ENCODE data around the gene MBNL1.

MBNL1 gene

DNA sequence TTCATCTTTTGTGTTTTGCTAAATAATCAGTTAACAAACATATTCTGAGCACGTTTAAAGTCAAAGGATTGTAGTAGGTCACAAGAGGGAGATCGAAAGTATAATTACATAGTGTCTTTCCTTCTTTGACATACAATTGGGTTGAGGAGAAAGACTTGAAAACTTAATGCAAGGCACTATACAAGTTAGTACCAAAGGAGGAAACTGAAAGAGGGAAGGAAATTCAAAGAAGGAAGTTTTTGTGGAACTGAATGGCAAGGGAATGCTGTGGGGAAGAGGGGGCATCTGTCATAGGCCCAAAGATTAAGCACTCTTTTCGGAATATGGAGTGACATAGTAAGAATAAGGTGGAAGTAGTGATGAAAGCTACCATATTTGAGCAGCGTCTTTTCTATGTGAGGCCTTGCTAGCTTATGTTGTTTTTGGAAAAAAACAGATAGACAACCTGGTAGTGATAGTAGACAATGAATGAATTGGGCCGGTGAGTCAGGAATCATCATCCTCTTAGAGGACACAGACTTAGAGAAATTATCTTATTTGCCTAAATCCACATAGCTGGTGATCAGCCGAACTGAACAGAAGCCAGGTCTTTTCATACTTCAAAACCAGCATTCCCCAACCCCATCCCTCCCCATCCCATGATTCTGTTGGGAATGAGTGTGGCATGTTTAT, 10.2 kb downstream of the MBNL1 start:
- no peak for DNase-seq

- no peak for DNase-seq
Observed at GRCh38 chr3:152279479-152279878, 10.8 kb downstream of the MBNL1 start.

- DNase-seq = no peak
Observed at GRCh38 chr3:152280539-152280938, 11.8 kb downstream of the MBNL1 start.

DNA sequence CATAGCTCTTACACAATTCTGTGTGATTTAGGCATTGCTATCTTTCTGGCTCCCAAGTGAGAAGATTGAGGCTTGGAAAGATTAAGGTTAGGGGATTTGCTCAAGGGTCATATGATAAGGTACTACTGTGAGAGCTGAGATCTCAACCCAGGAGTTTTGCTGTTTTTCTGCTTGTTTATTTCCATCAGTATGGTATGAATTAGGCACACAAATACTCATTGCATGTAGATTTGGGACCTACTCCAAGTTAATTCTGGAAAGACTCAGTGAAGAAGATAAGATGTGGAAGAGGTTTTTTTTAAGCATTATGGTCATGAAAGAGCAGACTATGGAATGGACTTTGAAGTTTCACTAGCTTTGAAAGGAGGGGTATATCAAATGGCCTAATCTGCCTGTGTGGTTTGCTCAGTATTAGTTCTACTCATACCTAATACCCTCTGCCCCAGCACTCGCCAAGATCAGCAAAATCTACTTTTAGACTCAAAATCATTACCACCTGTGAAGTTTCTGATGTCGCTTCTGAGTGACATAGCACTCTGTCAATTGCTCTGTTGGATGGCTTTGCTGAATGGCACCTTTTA, 12.5 kb downstream of the MBNL1 start:
- DNase-seq = no peak

- DNase-seq = no peak
Observed at GRCh38 chr3:152282813-152283212, 14.1 kb downstream of the MBNL1 start.

GRCh38 chr3:152283492-152284381, 15.0 kb downstream of the MBNL1 start:
- DNase-seq = peak; percentile 31

DNA sequence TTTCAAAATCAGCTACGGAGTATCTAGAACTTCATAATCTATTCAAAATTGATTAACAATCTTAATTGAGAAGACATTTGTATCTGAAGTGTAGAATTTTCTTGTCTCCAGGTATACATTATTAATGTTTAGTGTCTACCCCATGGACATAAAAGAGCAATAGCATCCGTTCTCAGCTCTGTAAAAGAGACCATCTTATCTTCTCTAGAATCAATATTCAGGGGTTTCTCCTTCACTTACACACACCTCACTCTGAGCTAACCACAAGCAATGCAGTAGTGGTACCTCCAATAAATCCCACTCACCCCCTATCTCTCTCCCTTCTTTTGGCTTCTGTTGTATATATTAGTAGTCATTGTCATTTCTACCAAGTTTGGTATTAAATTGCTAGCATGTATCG, 16.2 kb downstream of the MBNL1 start:
- no peak for DNase-seq

DNA sequence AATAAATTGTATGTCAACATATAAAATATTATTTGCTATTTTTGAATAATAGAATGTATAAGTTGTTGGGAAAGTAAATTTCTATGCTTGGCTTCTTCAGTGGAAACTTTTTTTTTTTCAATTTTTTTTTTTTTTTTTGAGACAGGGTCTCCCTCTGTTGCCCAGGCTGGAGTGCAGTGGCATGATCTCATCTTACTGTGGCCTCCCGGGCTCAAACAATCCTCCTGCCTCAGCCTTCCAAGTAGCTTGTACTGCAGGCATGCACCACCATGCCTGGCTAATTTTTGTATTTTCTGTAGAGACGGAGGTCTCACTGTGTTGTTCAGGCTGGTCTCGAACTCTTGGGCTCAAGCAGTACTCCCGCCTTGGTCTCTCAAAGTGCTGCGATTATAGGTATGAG, 16.8 kb downstream of the MBNL1 start:
- DNase-seq = no peak

DNA sequence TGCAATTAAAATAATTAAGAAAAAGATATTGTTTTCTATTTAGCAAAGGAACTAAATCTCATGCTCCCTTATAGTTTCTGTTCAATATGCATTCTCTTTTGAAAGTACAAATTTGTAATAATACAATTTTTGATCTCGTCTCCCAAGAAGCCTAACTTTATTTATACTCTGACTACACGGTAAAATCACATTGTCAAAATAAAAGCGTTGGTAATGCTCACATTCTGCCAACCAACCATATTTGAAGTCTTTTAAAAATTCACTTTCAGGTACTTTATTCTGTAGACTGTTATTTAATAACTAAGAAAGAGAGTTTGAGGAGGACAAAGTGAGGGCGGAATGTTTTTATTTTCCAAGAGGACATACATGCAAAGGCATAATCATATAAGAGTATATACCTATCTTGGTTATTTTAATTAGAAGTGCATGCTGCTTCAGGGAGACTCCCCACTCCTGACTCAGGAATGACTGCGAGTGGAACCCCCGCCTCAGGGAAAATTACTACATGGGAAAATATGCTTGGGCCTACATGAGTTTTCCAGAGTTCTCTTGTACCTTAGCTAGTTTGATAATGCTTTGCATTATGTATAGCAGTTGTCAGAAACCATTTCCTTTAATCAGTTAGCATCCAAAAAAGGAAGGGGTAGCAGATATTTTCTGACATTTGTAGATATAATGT, 19.3 kb downstream of the MBNL1 start:
- no peak for DNase-seq

DNA sequence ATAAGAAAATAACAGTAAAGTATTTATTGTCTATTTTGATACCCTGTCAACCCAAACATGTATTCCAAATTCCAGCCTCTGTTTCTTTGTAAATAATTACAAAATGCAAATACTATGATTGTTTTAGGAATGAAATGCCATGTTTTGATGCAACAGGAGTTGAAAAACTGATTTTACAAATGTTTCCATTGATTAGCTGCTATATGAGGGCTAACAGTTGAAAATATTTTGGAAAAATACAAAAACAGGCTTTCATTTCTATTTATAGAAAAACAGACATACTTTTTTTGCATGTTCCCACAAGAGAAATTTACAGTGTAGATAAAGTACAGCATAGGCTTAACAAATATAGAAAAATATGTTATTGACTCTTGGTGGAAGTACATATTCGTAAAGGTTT, 20.0 kb downstream of the MBNL1 start:
- no peak for DNase-seq

- no peak for DNase-seq
Observed at GRCh38 chr3:152289708-152290107, 21.0 kb downstream of the MBNL1 start.

GRCh38 chr3:152290374-152290773, 21.6 kb downstream of the MBNL1 start:
- no peak for DNase-seq

DNA sequence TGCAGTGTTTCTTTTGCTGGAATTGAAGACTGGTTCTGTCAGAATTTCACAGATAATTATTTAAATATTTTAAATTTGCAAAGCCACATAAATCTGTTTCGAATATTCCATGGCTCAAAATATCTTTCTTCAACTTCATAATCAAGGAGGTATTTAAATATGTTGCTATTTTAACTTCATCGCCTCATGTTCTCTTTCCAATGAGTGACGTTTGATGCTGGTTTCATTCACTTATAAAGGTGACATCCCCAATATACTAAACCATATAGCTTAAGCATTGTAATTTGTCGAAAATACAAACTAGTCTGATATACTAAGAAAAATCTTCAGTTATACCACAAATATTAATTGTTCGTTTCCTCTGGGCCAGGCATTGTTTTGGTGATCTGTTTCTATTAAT, 22.5 kb downstream of the MBNL1 start:
- DNase-seq = no peak

DNA sequence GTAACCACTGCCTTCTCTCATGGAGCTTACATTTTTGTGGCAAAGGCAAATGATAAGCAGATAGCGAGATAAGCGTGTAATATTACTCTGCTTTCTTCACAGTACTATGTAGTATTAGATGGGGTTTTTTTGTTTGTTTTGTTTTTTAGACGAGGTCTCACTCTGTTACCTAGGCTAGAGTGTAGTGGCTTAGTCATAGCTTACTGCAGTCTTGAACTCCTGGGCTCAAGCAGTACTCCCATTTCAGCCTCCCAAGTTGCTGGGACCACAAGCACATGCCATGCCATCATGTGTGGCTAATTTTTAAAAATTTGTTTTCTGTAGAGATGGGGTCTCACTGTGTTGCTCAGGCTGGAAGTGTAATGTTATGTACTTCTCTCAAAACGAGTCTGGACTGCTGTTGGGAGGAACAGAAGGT, 22.9 kb downstream of the MBNL1 start:
- DNase-seq = no peak

DNA sequence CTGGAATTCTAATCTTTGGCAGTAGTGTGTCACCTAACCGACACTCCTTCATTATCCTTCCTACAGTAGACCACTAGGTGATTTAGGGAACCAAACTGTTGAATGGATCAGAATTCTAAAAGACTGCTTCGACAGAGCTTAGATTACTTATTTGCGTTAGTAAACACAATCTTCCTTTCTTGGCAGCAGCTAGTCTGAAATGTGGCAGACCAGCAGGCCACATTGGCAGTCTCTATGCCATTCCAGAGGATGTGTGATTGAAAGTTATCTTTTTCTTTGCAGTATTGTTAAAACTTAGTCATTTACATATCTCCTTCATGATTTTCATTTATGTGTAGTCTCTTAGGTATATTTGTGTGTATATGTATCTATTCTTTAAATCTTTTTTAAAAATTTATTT, 23.6 kb downstream of the MBNL1 start:
- DNase-seq = no peak

GRCh38 chr3:152293347-152294006, 24.7 kb downstream of the MBNL1 start:
- no peak for DNase-seq

- no peak for DNase-seq
Observed at GRCh38 chr3:152295344-152295743, 26.6 kb downstream of the MBNL1 start.

DNA sequence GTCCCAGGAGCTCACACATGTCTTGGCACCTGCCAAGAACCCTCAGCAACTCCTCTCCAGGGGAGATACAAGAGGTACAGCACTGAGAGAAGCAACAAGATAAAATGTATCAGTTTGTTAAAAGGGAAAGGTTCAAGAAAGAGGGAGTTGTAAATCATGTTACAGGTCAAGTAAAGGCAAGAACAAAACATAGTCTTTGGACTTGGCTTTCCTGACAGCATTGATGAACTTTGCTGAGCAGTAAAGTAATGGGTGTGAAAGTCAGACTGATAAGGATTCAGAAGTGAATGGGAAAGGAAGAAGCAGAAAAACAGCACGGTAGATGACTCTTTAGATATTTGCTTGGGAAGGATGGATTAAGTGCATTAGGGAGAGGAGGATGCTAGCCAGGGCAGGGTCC, 27.1 kb downstream of the MBNL1 start:
- no peak for DNase-seq

DNA sequence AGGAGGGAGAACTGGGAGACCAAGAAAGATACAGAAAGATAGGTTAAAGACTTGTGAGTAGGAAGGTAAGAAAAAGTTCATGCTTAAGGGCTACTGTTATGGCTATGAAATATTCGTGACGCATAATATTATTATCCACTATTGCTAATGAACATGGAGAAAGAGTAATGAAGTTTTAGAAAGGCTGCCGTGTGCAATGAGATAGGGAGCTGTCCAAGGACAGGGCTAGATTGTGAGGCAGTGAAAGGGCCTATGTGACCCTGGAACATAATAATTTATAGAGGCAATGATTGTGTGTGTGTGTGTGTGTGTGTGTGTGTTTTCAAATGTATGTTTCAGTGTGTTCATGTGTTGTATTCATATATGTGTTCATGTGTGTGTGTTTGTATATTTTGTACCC, 27.7 kb downstream of the MBNL1 start:
- no peak for DNase-seq

DNA sequence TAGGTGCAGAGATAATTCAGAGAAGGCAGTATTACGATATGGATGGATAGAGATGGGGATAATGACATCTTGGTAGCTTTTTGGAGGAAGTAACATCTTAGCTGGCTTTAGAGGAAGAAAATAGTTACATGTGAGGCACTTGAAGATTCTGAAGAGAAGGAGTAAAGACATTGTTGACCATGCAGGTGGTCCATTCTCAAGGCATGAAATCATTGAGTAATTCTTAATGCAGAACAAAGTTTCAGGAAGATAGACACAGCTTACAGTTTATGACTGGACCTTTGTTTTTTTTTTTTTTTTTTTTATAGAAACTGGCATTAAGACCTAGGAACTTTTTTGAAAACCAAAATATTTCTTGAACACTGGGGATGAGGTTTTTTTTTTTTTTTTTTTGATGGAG, 28.2 kb downstream of the MBNL1 start:
- no peak for DNase-seq

- peak; percentile 95 for DNase-seq
Observed at GRCh38 chr3:152298393-152299248, 29.9 kb downstream of the MBNL1 start.

Measured in NCI-H1105 treated with DMSO at 0.1 percent for 48 hours (cell line).